HEK293 (cell line): Measurements from ENCODE around the gene RNF2.

Experiments used
- CTCF ChIA-PET: fragments of 350-600 bp; formaldehyde crosslinking; extraction: SDS; loops from one replicate; lab custom pipeline; 2021; ENCODE audit warnings: antibody characterized with exemption; lab: Yijun Ruan, JAX
- POLR2A ChIA-PET: fragments of 300-600 bp; formaldehyde crosslinking; extraction: SDS; loops from one replicate; lab custom pipeline; 2020; ENCODE audit warnings: antibody characterized with exemption, inconsistent platforms; lab: Yijun Ruan, JAX
- H3K27ac ChIP-seq: fragments of 200-500 bp; sonication (Bioruptor generic); 2 replicates; pipeline ENCODE4 v1.5.1; 2014; ENCODE audit warnings: low read depth, low read length, control low read depth, inconsistent platforms; ENCODE audit errors: extremely low read depth
- H3K36me3 ChIP-seq, 2 experiments: fragments of 200-500 bp in 1 of 2; sonication (Bioruptor generic) in 1 of 2; 1 replicate in 1 of 2; 2 replicates in 1 of 2; pipeline ENCODE4 v1.5.1; 2014 to 2017; ENCODE audit warnings: inconsistent platforms in 2 of 2, low read length in 2 of 2; ENCODE audit not compliant: control insufficient read depth in 2 of 2, insufficient read depth in 1 of 2
- H3K4me1 ChIP-seq: fragments of 200-500 bp; sonication (Bioruptor generic); 2 replicates; pipeline ENCODE4 v1.5.1; 2014; ENCODE audit warnings: mild to moderate bottlenecking, low read length, inconsistent platforms; ENCODE audit not compliant: control insufficient read depth, insufficient read depth
- H3K4me3 ChIP-seq: 2 replicates; pipeline ENCODE4 v1.5.1; 2011; ENCODE audit warnings: low read depth, mild to moderate bottlenecking, control low read depth, low read length, moderate library complexity
- H3K9me3 ChIP-seq: fragments of 200-500 bp; sonication (Bioruptor generic); 2 replicates; pipeline ENCODE4 v1.5.1; 2014; ENCODE audit warnings: low read depth, low read length, inconsistent platforms; ENCODE audit not compliant: control insufficient read depth, insufficient read depth
- BCL6B ChIP-seq: fragments of 450-650 bp; formaldehyde crosslinking; IDR thresholded peaks from 2 replicates; pipeline ENCODE4 v1.5.1; 2017; ENCODE audit warnings: missing biosample characterization, missing genetic modification characterization
- GFI1B ChIP-seq: fragments of 450-650 bp; formaldehyde crosslinking; IDR thresholded peaks from 2 replicates; pipeline ENCODE4 v1.5.1; 2016; ENCODE audit warnings: missing biosample characterization, missing genetic modification characterization
- GLIS1 ChIP-seq: fragments of 450-650 bp; formaldehyde crosslinking; IDR thresholded peaks from 2 replicates; pipeline ENCODE4 v1.5.1; 2016; ENCODE audit warnings: missing biosample characterization, missing genetic modification characterization
- SCRT1 ChIP-seq: fragments of 450-650 bp; formaldehyde crosslinking; IDR thresholded peaks from 2 replicates; pipeline ENCODE4 v1.5.1; 2016; ENCODE audit warnings: missing biosample characterization, missing genetic modification characterization, borderline replicate concordance
- ZFP41 ChIP-seq: fragments of 450-650 bp; formaldehyde crosslinking; IDR thresholded peaks from 2 replicates; pipeline ENCODE4 v1.5.1; 2016; ENCODE audit warnings: missing biosample characterization, missing genetic modification characterization, borderline replicate concordance
- ZNF202 ChIP-seq: fragments of 450-650 bp; formaldehyde crosslinking; IDR thresholded peaks from 2 replicates; pipeline ENCODE4 v1.5.1; 2016; ENCODE audit warnings: missing biosample characterization, missing genetic modification characterization, borderline replicate concordance
- ZNF350 ChIP-seq: fragments of 450-650 bp; formaldehyde crosslinking; IDR thresholded peaks from 2 replicates; pipeline ENCODE4 v1.5.0; 2017; ENCODE audit warnings: missing biosample characterization, mild to moderate bottlenecking, missing genetic modification characterization
- ZNF366 ChIP-seq: fragments of 450-650 bp; formaldehyde crosslinking; conservative IDR thresholded peaks from 2 replicates; pipeline ENCODE4 v1.5.1; 2016; ENCODE audit warnings: missing biosample characterization, missing genetic modification characterization
- ZNF391 ChIP-seq: fragments of 450-650 bp; formaldehyde crosslinking; IDR thresholded peaks from 2 replicates; pipeline ENCODE4 v1.5.1; 2016; ENCODE audit warnings: low read depth, missing biosample characterization, missing genetic modification characterization, borderline replicate concordance
- ZNF514 ChIP-seq: fragments of 450-650 bp; formaldehyde crosslinking; IDR thresholded peaks from 2 replicates; pipeline ENCODE4 v1.5.1; 2016; ENCODE audit warnings: missing biosample characterization, missing genetic modification characterization
- ZNF529 ChIP-seq: fragments of 450-650 bp; formaldehyde crosslinking; IDR thresholded peaks from 2 replicates; pipeline ENCODE4 v1.5.1; 2017; ENCODE audit warnings: missing genetic modification characterization, missing biosample characterization; ENCODE audit not compliant: insufficient replicate concordance
- ZNF548 ChIP-seq: fragments of 450-650 bp; formaldehyde crosslinking; IDR thresholded peaks from 2 replicates; pipeline ENCODE4 v1.5.1; 2016; ENCODE audit warnings: missing biosample characterization, missing genetic modification characterization
- ZNF549 ChIP-seq: fragments of 450-650 bp; IDR thresholded peaks from 2 replicates; pipeline ENCODE4 v1.5.1; 2018; ENCODE audit warnings: missing biosample characterization, missing genetic modification characterization, mild to moderate bottlenecking, inconsistent platforms, moderate library complexity
- ZNF560 ChIP-seq: fragments of 450-650 bp; formaldehyde crosslinking; IDR thresholded peaks from 2 replicates; pipeline ENCODE4 v1.5.1; 2017; ENCODE audit warnings: missing biosample characterization, missing genetic modification characterization, borderline replicate concordance
- ZNF664 ChIP-seq: fragments of 450-650 bp; formaldehyde crosslinking; IDR thresholded peaks from 2 replicates; pipeline ENCODE4 v1.5.1; 2016; ENCODE audit warnings: missing biosample characterization, missing genetic modification characterization
- ZNF704 ChIP-seq: fragments of 450-650 bp; formaldehyde crosslinking; IDR thresholded peaks from 2 replicates; pipeline ENCODE4 v1.5.1; 2016; ENCODE audit warnings: missing biosample characterization, missing genetic modification characterization
- ZNF776 ChIP-seq: fragments of 450-650 bp; formaldehyde crosslinking; IDR thresholded peaks from 2 replicates; pipeline ENCODE4 v1.5.0; 2017; ENCODE audit warnings: missing biosample characterization, missing genetic modification characterization, borderline replicate concordance
- ZNF791 ChIP-seq: fragments of 450-650 bp; formaldehyde crosslinking; IDR thresholded peaks from 2 replicates; pipeline ENCODE4 v1.5.1; 2016; ENCODE audit warnings: missing biosample characterization, missing genetic modification characterization
- ZNF792 ChIP-seq: fragments of 450-650 bp; formaldehyde crosslinking; IDR thresholded peaks from 2 replicates; pipeline ENCODE4 v1.5.1; 2016; ENCODE audit warnings: missing biosample characterization, missing genetic modification characterization
- ZNF843 ChIP-seq: fragments of 450-650 bp; formaldehyde crosslinking; IDR thresholded peaks from 2 replicates; pipeline ENCODE4 v1.5.1; 2016; ENCODE audit warnings: missing biosample characterization, missing genetic modification characterization
- ZSCAN30 ChIP-seq: fragments of 450-650 bp; IDR thresholded peaks from 2 replicates; pipeline ENCODE4 v1.5.1; 2018; ENCODE audit warnings: missing biosample characterization, mild to moderate bottlenecking, missing genetic modification characterization, moderate library complexity
- TF ChIP-seq, protein P1 (sequence below): fragments of 450-650 bp; formaldehyde crosslinking; IDR thresholded peaks from 2 replicates; pipeline ENCODE4 v1.5.1; 2016; ENCODE audit warnings: missing biosample characterization, missing genetic modification characterization
- TF ChIP-seq, protein P2 (sequence below): fragments of 450-650 bp; formaldehyde crosslinking; IDR thresholded peaks from 2 replicates; pipeline ENCODE4 v1.5.1; 2016; ENCODE audit warnings: missing biosample characterization, missing genetic modification characterization

The RNF2 gene

GRCh38 chr1:185038813-185039376 is 6.5 kb upstream of the RNF2 start:
- CTCF ChIA-PET = no interaction called here
- TF ChIP-seq ZNF549 (no peak), GFI1B (no peak), SCRT1 (no peak)
- POLR2A ChIA-PET = no interaction called here

GRCh38 chr1:185039726-185040407 is 5.5 kb upstream of the RNF2 start:
- TF ChIP-seq ZNF560 (tag by site-specific recombination) (no peak), ZNF664 (tag by site-specific recombination) (0 out of 2 replicates have a peak, but pooled peaks have one; percentile 69)
- POLR2A ChIA-PET = no interaction called here
- Histone ChIP-seq H3K4me3 (no peak overlapping the region), H3K27ac (no peak overlapping the region), H3K9me3 (no peaks in the 10 kb centered on the region), H3K36me3 (no peaks in the 10 kb centered on the region), H3K4me1 (peaks cover 4% of the 10 kb centered on the region; the same call in 1 of the 2 replicates)
- CTCF ChIA-PET = interaction anchor here (1.8 kb wide), 1 partner anchor 130 kb away, joined by 6 read pairs; no protein-coding TSS in a partner anchor

More at GRCh38 chr1:185038813-185039376, 6.5 kb upstream of the RNF2 start:
- Histone ChIP-seq H3K4me1 (peaks cover 4% of the 10 kb centered on the region; the same call in 1 of the 2 replicates), H3K9me3 (no peaks in the 10 kb centered on the region), H3K27ac (no peak overlapping the region), H3K4me3 (no peak overlapping the region), H3K36me3 (no peaks in the 10 kb centered on the region)

- Histone ChIP-seq H3K27ac (no peak overlapping the region), H3K4me1 (peaks cover 4% of the 10 kb centered on the region; the same call in 1 of the 2 replicates), H3K4me3 (no peak overlapping the region), H3K9me3 (no peaks in the 10 kb centered on the region), H3K36me3 (no peaks in the 10 kb centered on the region)
- ChIA-PET CTCF (interaction anchor here (1.0 to 1.9 kb wide), 3 partner anchors 130 to 640 kb away, joined by 3 to 6 read pairs (median 5); no protein-coding TSS in a partner anchor), POLR2A (no interaction called here)
- TF ChIP-seq, protein P1, sequence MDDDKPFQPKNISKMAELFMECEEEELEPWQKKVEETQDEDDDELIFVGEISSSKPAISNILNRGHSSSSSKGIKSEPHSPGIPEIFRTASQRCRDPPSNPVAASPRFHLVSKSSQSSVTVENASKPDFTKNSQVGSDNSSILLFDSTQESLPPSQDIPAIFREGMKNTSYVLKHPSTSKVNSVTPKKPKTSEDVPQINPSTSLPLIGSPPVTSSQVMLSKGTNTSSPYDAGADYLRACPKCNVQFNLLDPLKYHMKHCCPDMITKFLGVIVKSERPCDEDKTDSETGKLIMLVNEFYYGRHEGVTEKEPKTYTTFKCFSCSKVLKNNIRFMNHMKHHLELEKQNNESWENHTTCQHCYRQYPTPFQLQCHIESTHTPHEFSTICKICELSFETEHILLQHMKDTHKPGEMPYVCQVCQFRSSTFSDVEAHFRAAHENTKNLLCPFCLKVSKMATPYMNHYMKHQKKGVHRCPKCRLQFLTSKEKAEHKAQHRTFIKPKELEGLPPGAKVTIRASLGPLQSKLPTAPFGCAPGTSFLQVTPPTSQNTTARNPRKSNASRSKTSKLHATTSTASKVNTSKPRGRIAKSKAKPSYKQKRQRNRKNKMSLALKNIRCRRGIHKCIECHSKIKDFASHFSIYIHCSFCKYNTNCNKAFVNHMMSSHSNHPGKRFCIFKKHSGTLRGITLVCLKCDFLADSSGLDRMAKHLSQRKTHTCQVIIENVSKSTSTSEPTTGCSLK (tag by site-specific recombination) = no peak
- no peak for TF ChIP-seq ZNF548 (tag by site-specific recombination)
- TF ChIP-seq BCL6B (tag by site-specific recombination) = peak; percentile 66
- TF ChIP-seq ZNF514 (tag by site-specific recombination) = no peak
- no peak for TF ChIP-seq ZNF791 (tag by site-specific recombination)
- peak; percentile 23; the same call in 1 of the 2 replicates for TF ChIP-seq ZNF843 (tag by site-specific recombination)
- TF ChIP-seq ZNF391 = no peak
- TF ChIP-seq, protein P2, sequence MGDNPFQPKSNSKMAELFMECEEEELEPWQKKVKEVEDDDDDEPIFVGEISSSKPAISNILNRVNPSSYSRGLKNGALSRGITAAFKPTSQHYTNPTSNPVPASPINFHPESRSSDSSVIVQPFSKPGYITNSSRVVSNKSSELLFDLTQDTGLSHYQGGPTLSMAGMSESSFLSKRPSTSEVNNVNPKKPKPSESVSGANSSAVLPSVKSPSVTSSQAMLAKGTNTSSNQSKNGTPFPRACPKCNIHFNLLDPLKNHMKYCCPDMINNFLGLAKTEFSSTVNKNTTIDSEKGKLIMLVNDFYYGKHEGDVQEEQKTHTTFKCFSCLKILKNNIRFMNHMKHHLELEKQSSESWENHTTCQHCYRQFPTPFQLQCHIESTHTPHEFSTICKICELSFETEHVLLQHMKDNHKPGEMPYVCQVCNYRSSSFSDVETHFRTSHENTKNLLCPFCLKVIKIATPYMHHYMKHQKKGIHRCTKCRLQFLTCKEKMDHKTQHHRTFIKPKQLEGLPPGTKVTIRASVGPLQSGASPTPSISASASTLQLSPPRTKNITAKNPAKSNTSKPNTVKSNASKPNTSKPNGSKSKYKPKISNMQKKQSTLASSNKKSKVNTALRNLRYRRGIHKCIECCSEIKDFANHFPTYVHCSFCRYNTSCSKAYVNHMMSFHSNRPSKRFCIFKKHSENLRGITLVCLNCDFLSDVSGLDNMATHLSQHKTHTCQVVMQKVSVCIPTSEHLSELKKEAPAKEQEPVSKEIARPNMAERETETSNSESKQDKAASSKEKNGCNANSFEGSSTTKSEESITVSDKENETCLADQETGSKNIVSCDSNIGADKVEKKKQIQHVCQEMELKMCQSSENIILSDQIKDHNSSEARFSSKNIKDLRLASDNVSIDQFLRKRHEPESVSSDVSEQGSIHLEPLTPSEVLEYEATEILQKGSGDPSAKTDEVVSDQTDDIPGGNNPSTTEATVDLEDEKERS = no peak
- TF ChIP-seq GLIS1 (tag by site-specific recombination) = no peak
- no peak for TF ChIP-seq ZNF350 (tag by site-specific recombination)
- TF ChIP-seq ZFP41 (tag by site-specific recombination) = no peak
- no peak for TF ChIP-seq ZNF366 (tag by site-specific recombination)
- no peak for TF ChIP-seq ZNF529 (tag by site-specific recombination)
- TF ChIP-seq ZSCAN30 (tag by site-specific recombination) = peak; percentile 54; the same call in 1 of the 2 replicates
- no peak for TF ChIP-seq ZNF704 (tag by site-specific recombination)
- TF ChIP-seq ZNF776 (tag by site-specific recombination) = no peak
- TF ChIP-seq ZNF664 (tag by site-specific recombination) = no peak; the same call in 1 of the 2 replicates
- TF ChIP-seq ZNF792 = no peak
- TF ChIP-seq ZNF202 = no peak
These were observed 5.0 kb upstream of the RNF2 start for GRCh38 chr1:185040408-185040735.
